ENCODE data around the gene WAPL. TPM values are rescaled to one million over a fixed set of nuclear protein-coding genes. Genes with fewer than 3 reads are reported as not detected.

Gene WAPL
- polyA plus RNA-seq, 1 donor from 2014 or later: 32.8 TPM

GRCh38 chr10:86385806-86386205, 135.8 kb downstream of the WAPL start:
- Mint-ChIP-seq H3K4me3 (no peak overlapping the region), H3K27ac (no peak overlapping the region), H3K27me3 (peaks cover 25% of the 10 kb centered on the region), H3K36me3 (no peaks in the 10 kb centered on the region), H3K9me3 (peaks cover 0 to 2% (median 0%) of the 10 kb centered on the region in 3 donors), H3K4me1 (peaks cover 3 to 11% (median 8%) of the 10 kb centered on the region in 3 donors)

Other genes starting within 250 kb of the WAPL start
- gene GRID1, start 155.0 kb downstream of the WAPL start, polyA plus RNA-seq: not detected
- not detected for gene OPN4, start 132.8 kb upstream of the WAPL start, polyA plus RNA-seq
- 0.13 TPM for gene LDB3, start 146.7 kb upstream of the WAPL start, polyA plus RNA-seq
- gene BMPR1A, start 234.8 kb upstream of the WAPL start, polyA plus RNA-seq: 5.0 TPM